ENCODE measurements around the gene FAS. TPM values are rescaled to one million over a fixed set of nuclear protein-coding genes. Genes with fewer than 3 reads are reported as not detected.

Gene FAS
- total RNA-seq, 2 experiments from 2014 or later = 91.1 to 96.4 TPM

DNA sequence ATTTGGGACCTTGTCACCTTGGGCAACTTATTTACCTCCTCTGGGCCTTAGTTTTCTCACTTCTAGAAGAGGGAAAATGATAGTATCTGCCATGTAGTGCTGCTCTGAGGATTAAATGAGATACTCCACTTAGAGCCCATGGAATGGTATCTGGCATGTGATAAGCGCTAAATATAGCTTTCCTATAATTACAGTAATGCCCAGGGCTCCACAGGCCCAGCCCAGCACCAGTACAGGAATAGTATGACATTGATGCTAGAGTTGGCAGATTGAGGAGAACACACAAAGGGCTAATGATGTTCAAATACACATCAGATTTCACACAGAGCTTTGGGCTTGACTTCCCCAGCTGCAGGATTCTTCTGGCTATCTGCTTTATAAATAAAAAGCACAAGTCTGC, 34.9 kb downstream of the FAS start:
- ChIA-PET POLR2A (no interaction called here), CTCF (interaction anchor here (0.6 to 1.5 kb wide), 2 partner anchors 192 to 367 kb away, joined by 3 to 6 read pairs; partner anchors contain the start of gene IFIT1)
- Mint-ChIP-seq H3K36me3 (ENCODE audit: low read depth) (peaks cover 35% of the 10 kb centered on the region), H3K27me3 (no peaks in the 10 kb centered on the region), H3K4me3 (no peak overlapping the region), H3K9me3 (no peaks in the 10 kb centered on the region), H3K4me1 (peaks cover 6% of the 10 kb centered on the region), H3K27ac (no peak overlapping the region)
- DNase-seq = no peak

DNA sequence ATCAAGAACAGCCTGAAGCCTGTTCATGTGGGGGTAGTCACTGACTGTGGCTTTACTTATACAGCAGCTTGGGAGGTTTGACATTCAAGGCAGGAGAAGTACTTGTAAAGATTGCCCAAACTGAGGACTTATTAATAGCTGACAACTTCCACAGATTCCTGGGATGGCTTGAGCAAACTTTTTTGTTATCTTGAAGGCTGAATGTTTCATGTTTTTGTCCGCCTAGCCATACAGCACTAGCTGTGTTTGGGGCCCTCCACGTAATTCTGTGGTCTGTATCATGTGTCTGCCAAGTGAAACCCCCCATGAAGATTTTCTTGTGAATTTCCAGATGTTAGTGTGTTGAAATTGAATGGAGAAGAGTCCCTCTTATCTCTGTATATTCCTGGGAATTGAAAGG, 38.6 kb downstream of the FAS start:
- DNase-seq = no peak
- H3K4me1 Mint-ChIP-seq = peaks cover 23% of the 10 kb centered on the region
- H3K9me3 Mint-ChIP-seq = no peaks in the 10 kb centered on the region
- H3K27me3 Mint-ChIP-seq = no peaks in the 10 kb centered on the region
- H3K27ac Mint-ChIP-seq = no peak overlapping the region
- ChIA-PET CTCF (interaction anchor here (0.7 to 4.1 kb wide), 32 partner anchors 9 to 217 kb away, joined by 3 to 50 read pairs (median 4); partner anchors contain the start of gene CH25H), POLR2A (interaction anchor here (0.8 to 1.1 kb wide), 4 partner anchors 9 to 95 kb away, joined by 3 to 4 read pairs (median 3); partner anchors contain the start of gene FAS)
- H3K4me3 Mint-ChIP-seq = no peak overlapping the region
- peaks cover 8% of the 10 kb centered on the region for H3K36me3 Mint-ChIP-seq (ENCODE audit: low read depth)

DNA sequence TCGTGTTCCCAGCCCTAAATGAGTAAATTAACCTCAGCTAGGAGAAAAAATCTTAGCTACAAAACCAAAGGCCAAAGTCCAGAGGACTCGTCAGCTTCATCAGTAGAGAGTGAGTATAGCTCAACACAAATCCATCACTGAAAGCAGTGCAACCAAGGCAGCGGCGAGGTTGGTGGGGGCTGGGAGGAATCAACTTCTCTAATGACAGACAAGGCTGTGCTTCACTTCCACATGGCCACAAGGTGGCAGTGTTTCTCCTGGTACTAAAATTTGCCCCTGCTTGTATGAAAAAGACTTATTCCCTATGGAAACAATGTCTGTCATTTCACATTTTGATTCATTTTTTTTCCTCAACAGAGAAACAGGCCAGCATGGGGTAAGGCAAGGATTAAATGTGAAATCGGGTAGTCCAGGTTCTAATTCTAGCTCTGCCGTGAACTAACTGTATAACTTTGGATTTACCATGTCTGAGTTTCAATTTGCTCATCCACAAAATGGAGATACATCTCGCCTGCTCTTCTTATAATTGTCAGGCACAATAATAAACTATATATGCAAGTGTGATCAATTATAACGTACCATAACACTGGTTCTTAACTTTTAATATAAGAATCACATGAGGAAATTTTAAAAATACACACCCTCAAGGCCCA, 39.3 kb downstream of the FAS start:
- no peaks in the 10 kb centered on the region for H3K27me3 Mint-ChIP-seq
- no peak overlapping the region for H3K4me3 Mint-ChIP-seq
- ChIA-PET POLR2A (interaction anchor here (1.0 to 1.6 kb wide), 4 partner anchors 10 to 184 kb away, joined by 3 to 4 read pairs (median 4); partner anchors contain the start of gene FAS), CTCF (interaction anchor here (0.7 to 4.1 kb wide), 33 partner anchors 9 to 217 kb away, joined by 3 to 50 read pairs (median 4); partner anchors contain the start of gene CH25H)
- peaks cover 2% of the 10 kb centered on the region for H3K36me3 Mint-ChIP-seq (ENCODE audit: low read depth)
- DNase-seq = peak; percentile 73
- peaks cover 23% of the 10 kb centered on the region for H3K4me1 Mint-ChIP-seq
- no peak overlapping the region for H3K27ac Mint-ChIP-seq
- no peaks in the 10 kb centered on the region for H3K9me3 Mint-ChIP-seq

DNA sequence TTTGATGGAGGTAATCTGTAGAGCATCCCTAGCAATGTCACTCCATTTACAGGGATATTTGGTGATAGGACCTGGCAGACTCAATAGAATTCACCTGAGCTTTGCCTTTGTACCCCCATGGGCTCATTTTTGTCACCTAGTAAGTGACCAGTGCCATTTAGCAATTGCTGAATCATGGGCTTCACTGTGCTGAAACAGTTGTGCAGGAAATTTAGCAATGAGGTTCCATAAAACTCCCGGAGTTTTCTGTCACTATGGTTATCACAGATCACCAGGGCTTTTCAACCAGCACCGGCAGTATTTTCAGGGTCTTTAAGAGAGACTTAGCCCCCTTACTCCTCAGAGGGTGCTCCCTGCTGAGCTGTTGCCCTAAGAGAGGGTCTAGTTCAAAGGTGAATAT, 40.2 kb downstream of the FAS start:
- Mint-ChIP-seq H3K27ac (no peak overlapping the region), H3K4me1 (peaks cover 23% of the 10 kb centered on the region), H3K36me3 (ENCODE audit: low read depth) (no peaks in the 10 kb centered on the region), H3K9me3 (no peaks in the 10 kb centered on the region), H3K27me3 (no peaks in the 10 kb centered on the region), H3K4me3 (no peak overlapping the region)
- ChIA-PET POLR2A (interaction anchor here (1.1 to 1.6 kb wide), 2 partner anchors 97 to 183 kb away, joined by 3 to 4 read pairs; no protein-coding TSS in a partner anchor), CTCF (interaction anchor here (1.4 to 4.1 kb wide), 8 partner anchors 8 to 188 kb away, joined by 3 to 50 read pairs (median 16); partner anchors contain the start of gene CH25H)
- no peak for DNase-seq

DNA sequence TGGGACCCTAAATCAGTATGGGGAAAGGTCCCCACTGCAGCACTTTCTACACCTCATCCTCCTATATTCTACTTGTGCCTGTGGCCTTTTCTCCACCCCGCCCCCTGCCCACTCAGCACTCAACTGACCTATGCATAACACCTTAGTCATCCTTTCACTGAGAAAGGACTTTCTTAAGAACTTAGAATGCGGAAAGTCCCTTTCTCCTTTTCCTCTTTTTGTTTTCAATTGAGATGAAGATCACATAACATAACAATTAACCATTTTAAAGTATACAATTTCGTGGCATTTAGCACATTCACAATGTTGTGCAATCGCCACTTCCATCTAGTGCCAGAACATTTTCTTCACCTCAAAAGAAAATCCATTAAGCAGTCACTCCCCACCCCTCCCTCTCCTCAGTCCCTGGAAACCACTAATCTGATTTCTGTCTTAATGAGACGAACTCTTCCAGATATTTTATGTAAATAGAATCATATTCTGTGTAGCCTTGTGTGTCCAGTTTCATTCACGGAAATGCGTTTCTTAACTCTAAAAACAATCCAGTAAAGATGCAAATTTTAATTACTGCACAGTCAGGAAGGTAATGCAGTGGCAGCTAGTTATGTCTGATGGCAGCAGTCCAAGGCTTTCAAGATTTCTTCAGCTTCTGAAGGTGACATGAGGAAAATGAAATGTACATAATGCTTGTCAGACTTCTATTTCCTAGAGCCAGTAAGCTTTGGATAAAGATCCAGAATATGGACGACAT, 41.7 kb downstream of the FAS start:
- peak; percentile 36 for DNase-seq
- POLR2A ChIA-PET = no interaction called here
- no peaks in the 10 kb centered on the region for H3K36me3 Mint-ChIP-seq (ENCODE audit: low read depth)

DNA sequence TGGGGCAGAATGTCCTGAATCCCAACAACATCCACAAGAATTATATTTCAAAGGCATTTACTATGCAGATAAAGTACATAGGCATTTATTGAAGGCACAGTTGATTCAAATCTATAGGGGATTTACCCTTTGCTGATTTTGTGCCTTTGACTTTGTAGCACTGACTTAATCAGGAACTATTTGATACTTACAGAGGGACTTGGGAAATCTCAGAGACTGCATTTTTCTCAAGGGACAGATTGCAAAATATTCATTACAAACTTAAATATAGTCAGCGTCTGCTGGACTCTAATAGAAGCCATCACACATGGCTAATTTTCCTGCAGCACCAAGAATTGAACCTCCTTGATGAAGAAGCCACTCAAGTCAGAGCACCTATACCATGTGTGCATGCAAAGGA, 44.9 kb downstream of the FAS start:
- Mint-ChIP-seq H3K27ac (no peak overlapping the region), H3K4me1 (peaks cover 17% of the 10 kb centered on the region), H3K36me3 (ENCODE audit: low read depth) (no peaks in the 10 kb centered on the region), H3K4me3 (no peak overlapping the region), H3K27me3 (no peaks in the 10 kb centered on the region), H3K9me3 (no peaks in the 10 kb centered on the region)
- DNase-seq = no peak
- ChIA-PET CTCF (interaction anchor here (2.3 kb wide), 1 partner anchor 179 kb away, joined by 7 read pairs; no protein-coding TSS in a partner anchor), POLR2A (no interaction called here)

More for the DNA sequence above, 41.7 kb downstream of the FAS start:
- H3K27me3 Mint-ChIP-seq = no peaks in the 10 kb centered on the region
- CTCF ChIA-PET = interaction anchor here (3.8 to 4.1 kb wide), 2 partner anchors 99 to 177 kb away, joined by 32 to 49 read pairs; partner anchors contain the start of gene CH25H
- no peak overlapping the region for H3K27ac Mint-ChIP-seq
- no peaks in the 10 kb centered on the region for H3K9me3 Mint-ChIP-seq
- no peak overlapping the region for H3K4me3 Mint-ChIP-seq
- peaks cover 23% of the 10 kb centered on the region for H3K4me1 Mint-ChIP-seq

DNA sequence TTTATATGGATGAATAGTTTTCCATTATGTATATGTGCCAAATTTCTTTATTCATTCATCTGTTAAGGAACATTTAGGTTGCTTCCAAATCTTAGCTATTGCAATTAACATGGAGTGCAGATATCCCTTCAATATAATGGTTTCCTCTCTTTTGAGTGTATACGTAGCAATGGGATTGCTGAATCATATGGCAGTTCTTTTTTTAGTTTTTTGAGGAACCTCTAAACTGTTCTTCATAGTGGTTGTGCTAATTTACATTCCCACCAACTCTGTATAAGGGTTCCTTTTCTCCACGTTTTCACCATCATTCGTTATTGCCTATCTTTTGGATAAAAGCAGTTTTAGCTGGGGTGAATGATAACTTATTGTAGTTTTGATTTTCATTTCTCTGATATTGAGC, 46.5 kb downstream of the FAS start:
- no peak for DNase-seq
- H3K4me3 Mint-ChIP-seq = no peak overlapping the region
- no peak overlapping the region for H3K27ac Mint-ChIP-seq
- ChIA-PET POLR2A (no interaction called here), CTCF (interaction anchor here (1.2 to 2.3 kb wide), 2 partner anchors 33 to 177 kb away, joined by 3 to 7 read pairs; no protein-coding TSS in a partner anchor)
- H3K9me3 Mint-ChIP-seq = no peaks in the 10 kb centered on the region
- no peaks in the 10 kb centered on the region for H3K27me3 Mint-ChIP-seq
- H3K4me1 Mint-ChIP-seq = peaks cover 8% of the 10 kb centered on the region
- no peaks in the 10 kb centered on the region for H3K36me3 Mint-ChIP-seq (ENCODE audit: low read depth)

DNA sequence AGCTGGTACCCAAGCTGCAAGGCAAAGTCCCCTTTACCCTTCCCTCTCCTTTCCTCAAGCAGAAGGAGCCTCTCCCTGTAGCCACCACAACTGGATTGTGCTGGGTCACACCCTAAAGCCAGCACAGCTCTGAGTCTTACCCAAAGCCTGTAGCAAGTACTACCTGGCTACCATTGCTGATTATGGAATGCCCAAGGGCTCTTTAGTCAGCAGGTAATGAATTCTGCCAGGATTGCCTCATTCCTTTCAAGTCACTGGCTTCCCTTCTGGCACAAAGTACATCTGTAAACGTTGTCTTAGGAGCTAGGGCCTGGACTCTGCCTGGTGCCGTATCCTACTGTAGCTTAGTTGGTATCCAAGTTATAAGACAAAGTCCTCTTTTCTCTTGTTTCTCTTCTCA, 52.0 kb downstream of the FAS start:
- CTCF ChIA-PET = interaction anchor here (1.6 kb wide), 1 partner anchor 110 kb away, joined by 4 read pairs; no protein-coding TSS in a partner anchor
- H3K4me3 Mint-ChIP-seq = no peak overlapping the region
- H3K36me3 Mint-ChIP-seq (ENCODE audit: low read depth) = peaks cover 5% of the 10 kb centered on the region
- no peaks in the 10 kb centered on the region for H3K27me3 Mint-ChIP-seq
- DNase-seq = no peak
- POLR2A ChIA-PET = no interaction called here
- H3K9me3 Mint-ChIP-seq = no peaks in the 10 kb centered on the region
- no peaks in the 10 kb centered on the region for H3K4me1 Mint-ChIP-seq
- no peak overlapping the region for H3K27ac Mint-ChIP-seq

DNA sequence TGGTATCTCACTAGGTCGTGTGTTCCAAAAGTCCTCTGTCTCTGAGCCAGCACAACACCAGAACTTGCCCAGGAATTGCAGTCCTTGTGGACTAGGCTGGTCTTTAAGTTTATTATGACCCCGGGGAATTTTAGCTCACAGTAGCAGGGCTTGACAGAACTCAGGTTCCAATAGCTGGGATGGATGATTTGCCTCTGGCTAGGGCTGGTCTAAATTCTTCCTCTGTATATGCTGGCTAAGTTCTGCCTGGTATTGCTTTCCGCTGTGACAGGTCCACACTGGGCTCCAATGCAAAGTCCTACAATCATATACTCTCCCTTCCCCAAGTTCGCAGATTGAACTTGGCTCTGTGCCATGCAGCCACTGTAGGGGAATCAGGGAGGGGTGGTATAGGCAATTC, 52.5 kb downstream of the FAS start:
- Mint-ChIP-seq H3K4me3 (no peak overlapping the region), H3K36me3 (ENCODE audit: low read depth) (peaks cover 8% of the 10 kb centered on the region), H3K9me3 (no peaks in the 10 kb centered on the region), H3K27me3 (no peaks in the 10 kb centered on the region), H3K4me1 (no peaks in the 10 kb centered on the region), H3K27ac (no peak overlapping the region)
- DNase-seq = no peak
- CTCF ChIA-PET = interaction anchor here (1.6 kb wide), 1 partner anchor 110 kb away, joined by 4 read pairs; no protein-coding TSS in a partner anchor
- POLR2A ChIA-PET = no interaction called here

DNA sequence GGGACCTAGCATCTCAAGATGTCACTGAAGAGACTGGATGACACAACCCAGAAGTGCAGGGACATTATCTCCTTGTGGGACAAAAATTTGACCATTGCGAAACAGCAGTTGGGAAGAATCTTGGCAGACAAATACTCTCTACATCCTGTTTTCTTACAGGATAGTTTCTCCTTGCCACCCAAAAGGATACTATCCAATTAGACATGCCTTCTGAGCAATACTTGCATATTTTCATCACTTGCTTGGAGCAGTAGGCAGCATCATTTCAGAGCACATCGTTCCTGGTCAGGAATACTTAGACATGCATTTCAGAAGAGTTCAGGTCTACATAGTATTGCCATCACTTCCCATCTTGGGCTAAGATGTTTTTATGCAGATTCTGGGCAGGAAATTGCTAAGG, 56.8 kb downstream of the FAS start:
- CTCF ChIA-PET = no interaction called here
- Mint-ChIP-seq H3K27ac (no peak overlapping the region), H3K4me3 (no peak overlapping the region), H3K9me3 (no peaks in the 10 kb centered on the region), H3K36me3 (ENCODE audit: low read depth) (peaks cover 9% of the 10 kb centered on the region), H3K27me3 (no peaks in the 10 kb centered on the region), H3K4me1 (no peaks in the 10 kb centered on the region)
- no peak for DNase-seq
- POLR2A ChIA-PET = no interaction called here

DNA sequence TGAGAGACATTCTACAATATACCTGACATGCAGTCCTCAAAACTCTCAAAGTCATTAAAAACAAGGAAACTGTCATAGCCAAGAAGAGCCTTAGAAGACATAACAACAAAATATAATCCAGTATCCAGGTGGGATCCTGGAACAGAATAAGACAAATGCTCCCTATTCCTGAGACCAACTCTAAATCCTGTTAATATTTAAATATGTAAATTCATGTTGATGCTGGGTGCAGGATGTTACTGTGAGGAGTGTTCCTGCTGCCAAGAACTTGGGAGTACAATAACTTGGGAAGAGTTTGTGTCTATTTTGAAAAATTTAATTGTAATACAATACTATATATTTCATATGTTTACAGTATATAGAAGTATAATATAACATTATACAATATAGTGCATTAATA, 61.0 kb downstream of the FAS start:
- ChIA-PET POLR2A (no interaction called here), CTCF (no interaction called here)
- Mint-ChIP-seq H3K9me3 (no peaks in the 10 kb centered on the region), H3K27ac (no peak overlapping the region), H3K27me3 (no peaks in the 10 kb centered on the region), H3K4me3 (no peak overlapping the region), H3K4me1 (no peaks in the 10 kb centered on the region), H3K36me3 (ENCODE audit: low read depth) (peaks cover 4% of the 10 kb centered on the region)
- DNase-seq = no peak

DNA sequence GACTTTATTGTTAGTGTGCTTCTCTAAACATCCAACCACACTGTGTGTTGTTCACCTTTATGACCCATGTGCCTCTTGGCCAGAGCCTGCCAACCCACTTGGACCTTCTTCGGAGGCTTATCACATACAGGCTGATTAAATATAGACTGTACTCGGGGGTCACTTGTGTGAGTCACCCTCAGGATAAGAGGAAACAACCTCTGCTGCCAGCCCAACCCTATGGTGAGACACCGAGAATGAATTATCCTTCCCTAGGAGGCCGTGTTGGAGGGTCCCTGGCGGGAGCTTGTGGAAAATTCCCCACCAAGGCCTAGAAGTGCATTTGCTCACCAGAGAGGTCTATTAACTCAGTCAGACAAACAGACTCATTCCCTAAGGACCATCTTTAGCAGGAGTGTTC, 63.0 kb downstream of the FAS start:
- DNase-seq = no peak
- H3K36me3 Mint-ChIP-seq (ENCODE audit: low read depth) = no peaks in the 10 kb centered on the region

DNA sequence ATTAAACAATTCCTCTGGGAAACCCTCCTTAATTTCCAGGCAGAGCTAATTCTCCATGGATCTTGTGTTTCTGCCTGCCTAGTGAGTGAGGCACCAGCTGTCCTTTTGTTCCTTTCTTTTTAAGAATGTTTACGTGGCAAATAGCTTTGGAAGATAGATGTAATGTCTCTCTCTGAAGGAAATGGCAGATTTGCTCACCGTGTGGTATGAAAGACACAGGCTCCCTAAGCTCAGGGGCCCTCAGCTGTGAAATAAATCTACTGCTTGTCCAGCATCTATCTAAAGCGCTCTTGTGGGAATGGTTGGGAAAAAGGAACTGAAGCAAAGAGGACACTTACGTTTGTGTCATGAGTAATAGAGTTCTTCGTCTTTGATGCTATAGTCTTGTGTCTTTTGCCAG, 64.6 kb downstream of the FAS start:
- DNase-seq = no peak
- no peak overlapping the region for H3K27ac Mint-ChIP-seq
- POLR2A ChIA-PET = no interaction called here
- CTCF ChIA-PET = no interaction called here
- no peak overlapping the region for H3K4me3 Mint-ChIP-seq
- H3K36me3 Mint-ChIP-seq (ENCODE audit: low read depth) = no peaks in the 10 kb centered on the region
- no peaks in the 10 kb centered on the region for H3K27me3 Mint-ChIP-seq
- no peaks in the 10 kb centered on the region for H3K9me3 Mint-ChIP-seq
- H3K4me1 Mint-ChIP-seq = no peaks in the 10 kb centered on the region

More for the DNA sequence above, 63.0 kb downstream of the FAS start:
- CTCF ChIA-PET = no interaction called here
- Mint-ChIP-seq H3K4me1 (no peaks in the 10 kb centered on the region), H3K4me3 (no peak overlapping the region), H3K9me3 (no peaks in the 10 kb centered on the region), H3K27ac (no peak overlapping the region), H3K27me3 (no peaks in the 10 kb centered on the region)
- POLR2A ChIA-PET = no interaction called here
